ENCODE measurements around the gene ALG9. TPM values are rescaled to one million over a fixed set of nuclear protein-coding genes. Genes with fewer than 3 reads are reported as not detected.

ALG9 gene
- total RNA-seq, 1 experiment from 2014 or later, result 19.7 TPM

DNA sequence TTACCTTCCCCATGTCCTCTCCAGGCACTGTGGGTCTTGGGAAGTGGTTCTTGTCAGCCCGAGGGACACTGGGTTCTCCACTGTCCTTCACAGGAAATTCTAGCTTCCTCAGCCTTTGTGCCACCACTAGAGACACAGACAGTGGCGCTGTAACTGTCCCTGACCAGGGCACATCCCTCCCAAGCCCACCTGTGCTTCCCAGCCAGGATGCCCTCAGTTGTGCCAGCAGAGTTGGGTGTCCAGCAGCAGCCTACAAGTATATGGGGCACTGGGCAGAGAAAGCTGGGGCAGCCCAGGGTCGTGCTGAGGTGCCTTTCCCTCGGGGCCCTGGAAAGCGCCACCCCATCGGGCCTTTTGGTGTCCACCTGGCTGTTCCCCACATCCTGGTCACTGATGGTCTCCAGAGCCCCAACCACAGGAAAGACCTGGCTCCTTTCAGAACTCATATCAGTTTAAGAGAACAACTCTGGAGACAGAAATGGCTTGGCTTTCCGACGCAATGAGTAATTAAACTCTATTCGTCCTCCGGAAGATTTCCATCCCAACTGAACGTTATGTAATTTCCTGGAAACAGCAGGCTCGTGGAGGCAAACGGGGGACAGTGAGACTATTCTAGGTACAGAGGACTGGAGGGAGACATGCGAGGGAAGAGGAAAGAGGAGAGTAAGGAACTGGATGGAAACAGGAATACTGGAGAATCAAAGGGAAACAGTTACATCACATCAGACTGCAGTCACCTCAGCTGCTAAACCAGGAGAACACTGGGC, 133.8 kb downstream of the ALG9 start (continued):
- TF ChIP-seq, protein P1, sequence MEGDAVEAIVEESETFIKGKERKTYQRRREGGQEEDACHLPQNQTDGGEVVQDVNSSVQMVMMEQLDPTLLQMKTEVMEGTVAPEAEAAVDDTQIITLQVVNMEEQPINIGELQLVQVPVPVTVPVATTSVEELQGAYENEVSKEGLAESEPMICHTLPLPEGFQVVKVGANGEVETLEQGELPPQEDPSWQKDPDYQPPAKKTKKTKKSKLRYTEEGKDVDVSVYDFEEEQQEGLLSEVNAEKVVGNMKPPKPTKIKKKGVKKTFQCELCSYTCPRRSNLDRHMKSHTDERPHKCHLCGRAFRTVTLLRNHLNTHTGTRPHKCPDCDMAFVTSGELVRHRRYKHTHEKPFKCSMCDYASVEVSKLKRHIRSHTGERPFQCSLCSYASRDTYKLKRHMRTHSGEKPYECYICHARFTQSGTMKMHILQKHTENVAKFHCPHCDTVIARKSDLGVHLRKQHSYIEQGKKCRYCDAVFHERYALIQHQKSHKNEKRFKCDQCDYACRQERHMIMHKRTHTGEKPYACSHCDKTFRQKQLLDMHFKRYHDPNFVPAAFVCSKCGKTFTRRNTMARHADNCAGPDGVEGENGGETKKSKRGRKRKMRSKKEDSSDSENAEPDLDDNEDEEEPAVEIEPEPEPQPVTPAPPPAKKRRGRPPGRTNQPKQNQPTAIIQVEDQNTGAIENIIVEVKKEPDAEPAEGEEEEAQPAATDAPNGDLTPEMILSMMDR (IDR thresholded peaks at IDR 0.05), result no peak
- no peak for TF ChIP-seq CREM (CRISPR knock-in tag; IDR thresholded peaks at IDR 0.05)
- TF ChIP-seq, protein P2, sequence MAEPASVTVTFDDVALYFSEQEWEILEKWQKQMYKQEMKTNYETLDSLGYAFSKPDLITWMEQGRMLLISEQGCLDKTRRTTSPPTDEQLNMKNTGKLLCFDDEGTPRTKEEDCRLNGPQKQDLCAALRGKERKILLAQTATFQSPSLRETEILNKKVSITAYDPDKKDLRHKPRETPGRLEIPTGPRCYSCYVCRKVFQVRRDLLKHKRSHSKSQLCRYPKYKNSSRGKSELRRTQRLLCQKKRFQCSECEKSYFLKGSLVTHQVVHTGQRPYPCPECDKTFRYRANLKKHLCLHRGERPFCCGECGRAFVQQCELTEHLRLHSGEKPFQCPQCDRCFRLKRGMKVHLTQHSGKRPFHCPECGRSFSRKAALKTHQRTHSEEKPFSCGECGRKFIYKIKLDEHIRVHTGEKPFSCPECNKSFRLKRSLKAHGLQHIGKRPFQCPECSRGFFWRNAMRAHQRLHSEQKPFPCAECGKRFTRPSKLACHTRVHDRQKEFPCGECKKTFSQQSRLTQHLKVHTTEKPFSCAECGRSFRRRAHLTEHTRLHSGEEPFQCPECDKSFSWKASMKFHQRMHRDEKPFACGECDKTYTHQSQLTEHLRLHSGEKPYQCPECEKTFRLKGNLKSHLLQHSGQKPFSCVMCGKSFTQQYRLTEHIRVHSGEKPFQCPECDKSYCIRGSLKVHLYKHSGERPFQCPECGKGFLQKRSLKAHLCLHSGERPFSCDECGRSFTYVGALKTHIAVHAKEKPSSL (CRISPR knock-in tag; conservative IDR thresholded peaks at IDR 0.05), result no peak
- TF ChIP-seq ATF1 (CRISPR knock-in tag; IDR thresholded peaks at IDR 0.05), result no peak
- TF ChIP-seq, protein P3, sequence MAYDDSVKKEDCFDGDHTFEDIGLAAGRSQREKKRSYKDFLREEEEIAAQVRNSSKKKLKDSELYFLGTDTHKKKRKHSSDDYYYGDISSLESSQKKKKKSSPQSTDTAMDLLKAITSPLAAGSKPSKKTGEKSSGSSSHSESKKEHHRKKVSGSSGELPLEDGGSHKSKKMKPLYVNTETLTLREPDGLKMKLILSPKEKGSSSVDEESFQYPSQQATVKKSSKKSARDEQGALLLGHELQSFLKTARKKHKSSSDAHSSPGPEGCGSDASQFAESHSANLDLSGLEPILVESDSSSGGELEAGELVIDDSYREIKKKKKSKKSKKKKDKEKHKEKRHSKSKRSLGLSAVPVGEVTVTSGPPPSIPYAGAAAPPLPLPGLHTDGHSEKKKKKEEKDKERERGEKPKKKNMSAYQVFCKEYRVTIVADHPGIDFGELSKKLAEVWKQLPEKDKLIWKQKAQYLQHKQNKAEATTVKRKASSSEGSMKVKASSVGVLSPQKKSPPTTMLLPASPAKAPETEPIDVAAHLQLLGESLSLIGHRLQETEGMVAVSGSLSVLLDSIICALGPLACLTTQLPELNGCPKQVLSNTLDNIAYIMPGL (CRISPR knock-in tag; IDR thresholded peaks at IDR 0.05), result no peak
- TF ChIP-seq SOX15 (CRISPR knock-in tag; IDR thresholded peaks at IDR 0.05), result no peak
- TF ChIP-seq, protein P4, sequence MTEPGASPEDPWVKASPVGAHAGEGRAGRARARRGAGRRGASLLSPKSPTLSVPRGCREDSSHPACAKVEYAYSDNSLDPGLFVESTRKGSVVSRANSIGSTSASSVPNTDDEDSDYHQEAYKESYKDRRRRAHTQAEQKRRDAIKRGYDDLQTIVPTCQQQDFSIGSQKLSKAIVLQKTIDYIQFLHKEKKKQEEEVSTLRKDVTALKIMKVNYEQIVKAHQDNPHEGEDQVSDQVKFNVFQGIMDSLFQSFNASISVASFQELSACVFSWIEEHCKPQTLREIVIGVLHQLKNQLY (CRISPR knock-in tag; IDR thresholded peaks at IDR 0.05), result no peak
- TF ChIP-seq SP1 (CRISPR knock-in tag; conservative IDR thresholded peaks at IDR 0.05), result no peak

DNA sequence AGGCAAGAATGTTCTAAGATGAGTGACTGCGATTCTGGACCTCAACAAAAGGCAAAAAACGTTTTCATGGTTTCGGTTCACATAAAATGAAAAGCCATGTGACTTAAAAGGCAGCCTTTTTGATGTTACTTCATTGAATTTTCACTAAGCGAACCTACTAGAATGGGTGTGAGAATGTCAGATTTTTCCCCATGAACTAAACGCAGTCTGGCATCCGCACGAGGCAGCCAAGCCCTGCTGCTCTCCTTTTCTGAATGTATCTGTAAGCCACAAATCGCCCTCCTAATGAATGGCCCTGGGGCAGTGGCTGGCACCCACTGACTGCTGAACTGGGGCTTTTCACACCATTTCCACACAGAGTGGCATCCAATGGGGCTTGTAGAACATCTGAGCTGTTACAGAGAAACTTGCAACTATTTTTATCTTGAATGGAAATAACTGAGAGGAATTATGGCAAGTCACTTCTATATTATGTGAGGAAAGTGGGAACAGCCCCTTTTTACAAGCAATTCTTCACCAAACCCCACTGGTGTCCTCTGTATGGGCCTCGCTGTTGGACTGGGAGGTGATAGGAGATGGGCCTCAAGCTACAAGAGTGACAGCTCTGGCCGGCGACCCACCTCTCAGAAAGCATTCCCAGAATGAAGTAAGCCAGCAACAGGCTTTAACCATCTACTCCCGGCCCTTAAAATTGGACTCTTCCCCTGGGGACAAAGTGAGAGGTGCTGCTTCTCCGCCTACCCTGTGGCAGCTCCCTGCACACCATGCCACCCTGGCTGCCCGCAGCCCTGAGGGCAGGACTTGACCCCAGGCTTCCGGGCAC, 134.5 kb downstream of the ALG9 start:
- H3K4me3 Mint-ChIP-seq, result no peak overlapping the region
- TF ChIP-seq, protein P5, sequence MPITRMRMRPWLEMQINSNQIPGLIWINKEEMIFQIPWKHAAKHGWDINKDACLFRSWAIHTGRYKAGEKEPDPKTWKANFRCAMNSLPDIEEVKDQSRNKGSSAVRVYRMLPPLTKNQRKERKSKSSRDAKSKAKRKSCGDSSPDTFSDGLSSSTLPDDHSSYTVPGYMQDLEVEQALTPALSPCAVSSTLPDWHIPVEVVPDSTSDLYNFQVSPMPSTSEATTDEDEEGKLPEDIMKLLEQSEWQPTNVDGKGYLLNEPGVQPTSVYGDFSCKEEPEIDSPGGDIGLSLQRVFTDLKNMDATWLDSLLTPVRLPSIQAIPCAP (CRISPR knock-in tag; IDR thresholded peaks at IDR 0.05), result no peak
- TF ChIP-seq, protein P6, sequence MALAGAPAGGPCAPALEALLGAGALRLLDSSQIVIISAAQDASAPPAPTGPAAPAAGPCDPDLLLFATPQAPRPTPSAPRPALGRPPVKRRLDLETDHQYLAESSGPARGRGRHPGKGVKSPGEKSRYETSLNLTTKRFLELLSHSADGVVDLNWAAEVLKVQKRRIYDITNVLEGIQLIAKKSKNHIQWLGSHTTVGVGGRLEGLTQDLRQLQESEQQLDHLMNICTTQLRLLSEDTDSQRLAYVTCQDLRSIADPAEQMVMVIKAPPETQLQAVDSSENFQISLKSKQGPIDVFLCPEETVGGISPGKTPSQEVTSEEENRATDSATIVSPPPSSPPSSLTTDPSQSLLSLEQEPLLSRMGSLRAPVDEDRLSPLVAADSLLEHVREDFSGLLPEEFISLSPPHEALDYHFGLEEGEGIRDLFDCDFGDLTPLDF (CRISPR knock-in tag; IDR thresholded peaks at IDR 0.05), result no peak
- TF ChIP-seq ESRRA (CRISPR knock-in tag; IDR thresholded peaks at IDR 0.05; ENCODE audit: borderline replicate concordance), result no peak
- TF ChIP-seq, protein P1 (IDR thresholded peaks at IDR 0.05), result no peak
- TF ChIP-seq NR3C1 (CRISPR knock-in tag; conservative IDR thresholded peaks at IDR 0.05; ENCODE audit: low read depth), result no peak
- TF ChIP-seq, protein P7, sequence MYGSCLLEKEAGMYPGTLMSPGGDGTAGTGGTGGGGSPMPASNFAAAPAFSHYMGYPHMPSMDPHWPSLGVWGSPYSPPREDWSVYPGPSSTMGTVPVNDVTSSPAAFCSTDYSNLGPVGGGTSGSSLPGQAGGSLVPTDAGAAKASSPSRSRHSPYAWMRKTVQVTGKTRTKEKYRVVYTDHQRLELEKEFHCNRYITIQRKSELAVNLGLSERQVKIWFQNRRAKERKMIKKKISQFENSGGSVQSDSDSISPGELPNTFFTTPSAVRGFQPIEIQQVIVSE (CRISPR knock-in tag; IDR thresholded peaks at IDR 0.05; ENCODE audit: borderline replicate concordance), result no peak
- TF ChIP-seq MYBL2 (CRISPR knock-in tag; IDR thresholded peaks at IDR 0.05), result no peak
- TF ChIP-seq, protein P8, sequence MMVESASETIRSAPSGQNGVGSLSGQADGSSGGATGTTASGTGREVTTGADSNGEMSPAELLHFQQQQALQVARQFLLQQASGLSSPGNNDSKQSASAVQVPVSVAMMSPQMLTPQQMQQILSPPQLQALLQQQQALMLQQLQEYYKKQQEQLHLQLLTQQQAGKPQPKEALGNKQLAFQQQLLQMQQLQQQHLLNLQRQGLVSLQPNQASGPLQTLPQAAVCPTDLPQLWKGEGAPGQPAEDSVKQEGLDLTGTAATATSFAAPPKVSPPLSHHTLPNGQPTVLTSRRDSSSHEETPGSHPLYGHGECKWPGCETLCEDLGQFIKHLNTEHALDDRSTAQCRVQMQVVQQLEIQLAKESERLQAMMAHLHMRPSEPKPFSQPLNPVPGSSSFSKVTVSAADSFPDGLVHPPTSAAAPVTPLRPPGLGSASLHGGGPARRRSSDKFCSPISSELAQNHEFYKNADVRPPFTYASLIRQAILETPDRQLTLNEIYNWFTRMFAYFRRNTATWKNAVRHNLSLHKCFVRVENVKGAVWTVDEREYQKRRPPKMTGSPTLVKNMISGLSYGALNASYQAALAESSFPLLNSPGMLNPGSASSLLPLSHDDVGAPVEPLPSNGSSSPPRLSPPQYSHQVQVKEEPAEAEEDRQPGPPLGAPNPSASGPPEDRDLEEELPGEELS (CRISPR knock-in tag; IDR thresholded peaks at IDR 0.05), result no peak
- no peak for TF ChIP-seq ZBTB21 (CRISPR knock-in tag; IDR thresholded peaks at IDR 0.05; ENCODE audit: borderline replicate concordance)
- TF ChIP-seq, protein P9, sequence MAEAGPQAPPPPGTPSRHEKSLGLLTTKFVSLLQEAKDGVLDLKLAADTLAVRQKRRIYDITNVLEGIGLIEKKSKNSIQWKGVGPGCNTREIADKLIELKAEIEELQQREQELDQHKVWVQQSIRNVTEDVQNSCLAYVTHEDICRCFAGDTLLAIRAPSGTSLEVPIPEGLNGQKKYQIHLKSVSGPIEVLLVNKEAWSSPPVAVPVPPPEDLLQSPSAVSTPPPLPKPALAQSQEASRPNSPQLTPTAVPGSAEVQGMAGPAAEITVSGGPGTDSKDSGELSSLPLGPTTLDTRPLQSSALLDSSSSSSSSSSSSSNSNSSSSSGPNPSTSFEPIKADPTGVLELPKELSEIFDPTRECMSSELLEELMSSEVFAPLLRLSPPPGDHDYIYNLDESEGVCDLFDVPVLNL (CRISPR knock-in tag; IDR thresholded peaks at IDR 0.05; ENCODE audit: borderline replicate concordance, low read depth), result no peak
- TF ChIP-seq SOX15 (CRISPR knock-in tag; IDR thresholded peaks at IDR 0.05), result no peak

More for the DNA sequence above, 134.5 kb downstream of the ALG9 start:
- no peak for DNase-seq (ENCODE audit: low spot score)
- peak overlapping the region; percentile 41; the same call in 1 of the 2 replicates for H3K27ac Mint-ChIP-seq
- peaks cover 2% of the 10 kb centered on the region; the same call in 1 of the 2 replicates for H3K4me1 Mint-ChIP-seq
- ChIA-PET CTCF (no interaction called here), POLR2A (interaction anchor here (0.9 kb wide), 1 partner anchor 197 kb away, joined by 3 read pairs; no protein-coding TSS in a partner anchor)
- no peaks in the 10 kb centered on the region for H3K27me3 Mint-ChIP-seq (ENCODE audit: low read depth)
- ATAC-seq, result no peak
- H3K9me3 Mint-ChIP-seq, result no peaks in the 10 kb centered on the region
- peaks cover 19% of the 10 kb centered on the region for H3K36me3 Mint-ChIP-seq

Measured in WTC11 (cell line).